ENCODE results near the gene HSPB6. TPM values are rescaled to one million over a fixed set of nuclear protein-coding genes. Genes with fewer than 3 reads are reported as not detected.

Gene HSPB6
- total and polyA plus RNA-seq, 8 donors, result 3.4 to 59.8 (median 14.8) TPM

- ATAC-seq (no peak), FAIRE-seq (no peak), DNase-seq (no peak)
- Histone ChIP-seq H3K9me3 (no peaks in the 10 kb centered on the region), H3K27me3 (no peaks in the 10 kb centered on the region), H3K4me1 (peaks cover 0 to 18% (median 4%) of the 10 kb centered on the region in 3 donors), H3K36me3 (peaks cover 0 to 4% (median 0%) of the 10 kb centered on the region in 3 donors), H3K27ac (no peak overlapping the region), H3K4me3 (no peak overlapping the region)
- intact Hi-C loops (cut with DNase I), result no loop called here
- WGBS, 2 donors, result 86 to 97% methylated on average over 5 of the region's 5 CpGs
- no peak for TF ChIP-seq CTCF (IDR thresholded peaks at IDR 0.05)
These were observed 6.7 kb downstream of the HSPB6 start for GRCh38 chr19:35750167-35750566.

- no peaks in the 10 kb centered on the region for H3K9me3 ChIP-seq
- WGBS, 2 donors, result 0 to 1% methylated on average over 45 of the region's 45 CpGs
- peak within 1 kb of the TSS; percentile 51 to 87 (median 74) for H3K4me3 ChIP-seq
- peak; percentile 97 to 99 (median 99) for DNase-seq
- H3K27me3 ChIP-seq, result no peaks in the 10 kb centered on the region
- H3K36me3 ChIP-seq, result peaks cover 0 to 4% (median 0%) of the 10 kb centered on the region in 3 donors
- intact Hi-C loops (cut with DNase I), result no loop called here
- H3K27ac ChIP-seq, result peak within 1 kb of the TSS in 1 of 4 donors; percentile 31
- peaks cover 6 to 25% (median 7%) of the 10 kb centered on the region in 3 donors for H3K4me1 ChIP-seq
- peak; percentile 76 to 87 (median 84) for ATAC-seq
- peak in 2 of 4 donors; percentile 33 to 35 for TF ChIP-seq CTCF (IDR thresholded peaks at IDR 0.05)
- peak; percentile 93 for FAIRE-seq
These were observed 8.5 kb downstream of the HSPB6 start, which contains the start of gene LIN37 for GRCh38 chr19:35748106-35749020. LIN37 (plus strand) TSS chr19:35748576; CDS start chr19:35748725, 149 bp downstream.

GRCh38 chr19:35746531-35746930 lies 10.3 kb downstream of the HSPB6 start:
- intact Hi-C loops (cut with DNase I), result no loop called here
- DNase-seq (no peak), FAIRE-seq (no peak), ATAC-seq (no peak)
- Histone ChIP-seq H3K9me3 (no peaks in the 10 kb centered on the region), H3K27ac (no peak overlapping the region), H3K27me3 (no peaks in the 10 kb centered on the region), H3K36me3 (no peaks in the 10 kb centered on the region), H3K4me3 (peak overlapping the region in 1 of 4 donors; percentile 85), H3K4me1 (peaks cover 6 to 25% (median 7%) of the 10 kb centered on the region in 3 donors)
- no peak for TF ChIP-seq CTCF (IDR thresholded peaks at IDR 0.05)
- 72 to 92% methylated on average over 5 of the region's 5 CpGs for WGBS, 2 donors

- peaks cover 6 to 25% (median 7%) of the 10 kb centered on the region in 3 donors for H3K4me1 ChIP-seq
- DNase-seq (no peak), FAIRE-seq (no peak), ATAC-seq (no peak)
- H3K4me3 ChIP-seq, result peak overlapping the region; percentile 81 to 99 (median 83)
- 0 to 16% methylated on average over 4 of the region's 4 CpGs for WGBS, 2 donors
- H3K36me3 ChIP-seq, result no peaks in the 10 kb centered on the region
- no peak for TF ChIP-seq CTCF (IDR thresholded peaks at IDR 0.05)
- H3K9me3 ChIP-seq, result no peaks in the 10 kb centered on the region
- intact Hi-C loops (cut with DNase I), result no loop called here
- peak overlapping the region in 3 of 4 donors; percentile 100 for H3K27ac ChIP-seq
- no peaks in the 10 kb centered on the region for H3K27me3 ChIP-seq
These were observed 10.8 kb downstream of the HSPB6 start for GRCh38 chr19:35746087-35746462.
